CD4-positive, CD25-positive, alpha-beta regulatory T cell (primary cell): Measurements from ENCODE around the gene TBC1D17. TPM values are rescaled to one million over a fixed set of nuclear protein-coding genes. Genes with fewer than 3 reads are reported as not detected.

Experiments
- ATAC-seq, 2 donors: fragments of 150-1000 bp; cut with Tn5 transposase; one replicate each; pipeline ENCODE4 v1.10.0; 2021; ENCODE audit warnings: low read depth in 2 of 2, moderate number of reproducible peaks in 2 of 2, moderate library complexity in 1 of 2
- DNase-seq, 3 donors: peaks; one replicate each; pipeline versions ENCODE4 v3.0.0 to v3.0.0-alpha.2; 2012 to 2022; ENCODE audit warnings: mixed read lengths in 1 of 3
- H3K27ac ChIP-seq: one replicate; pipeline ENCODE4 v1.7.0; 2013; ENCODE audit warnings: mild to moderate bottlenecking, low read length; ENCODE audit not compliant: insufficient read depth, poor library complexity, severe bottlenecking
- H3K27me3 ChIP-seq: one replicate; pipeline ENCODE4 v1.7.0; 2013; ENCODE audit warnings: low read length; ENCODE audit not compliant: control insufficient read depth, insufficient read depth
- H3K36me3 ChIP-seq: one replicate; pipeline ENCODE4 v1.7.0; 2013; ENCODE audit warnings: mild to moderate bottlenecking, low read length, moderate library complexity; ENCODE audit not compliant: control insufficient read depth, insufficient read depth
- H3K4me1 ChIP-seq: 2 replicates; pipeline ENCODE4 v1.7.0; 2013; ENCODE audit warnings: mild to moderate bottlenecking, low read length; ENCODE audit not compliant: insufficient read depth, control insufficient read depth, poor library complexity, severe bottlenecking
- H3K4me3 ChIP-seq: one replicate; pipeline ENCODE4 v1.7.0; 2013; ENCODE audit warnings: low read depth, mild to moderate bottlenecking, low read length, moderate library complexity
- H3K9me3 ChIP-seq, 2 experiments: 1 replicate in 1 of 2; 2 replicates in 1 of 2; pipeline ENCODE4 v1.7.0; 2013; ENCODE audit warnings: low read length in 2 of 2, mild to moderate bottlenecking in 1 of 2, moderate library complexity in 1 of 2; ENCODE audit not compliant: control insufficient read depth in 2 of 2
- H3K27ac Mint-ChIP-seq, 3 donors: one replicate each; pipeline ENCODE4 v1.8.0; 2020 to 2022; ENCODE audit warnings: mild to moderate bottlenecking in 3 of 3, mixed read lengths in 3 of 3, moderate library complexity in 2 of 3
- H3K27me3 Mint-ChIP-seq: one replicate; pipeline ENCODE4 v1.8.0; 2022; ENCODE audit warnings: mild to moderate bottlenecking, mixed read lengths
- H3K36me3 Mint-ChIP-seq: one replicate; pipeline ENCODE4 v1.8.0; 2020; ENCODE audit warnings: mixed read lengths
- H3K4me1 Mint-ChIP-seq, 4 donors: one replicate each; pipeline ENCODE4 v1.8.0; 2020 to 2022; ENCODE audit warnings: mixed read lengths in 4 of 4, mild to moderate bottlenecking in 1 of 4
- H3K4me3 Mint-ChIP-seq, 4 donors: one replicate each; pipeline ENCODE4 v1.8.0; 2020 to 2022; ENCODE audit warnings: mild to moderate bottlenecking in 4 of 4, mixed read lengths in 4 of 4, moderate library complexity in 3 of 4
- H3K9me3 Mint-ChIP-seq, 7 donors: one replicate each; pipeline ENCODE4 v1.8.0; 2020 to 2022; ENCODE audit warnings: mixed read lengths in 7 of 7, mild to moderate bottlenecking in 3 of 7, moderate library complexity in 2 of 7
- polyA plus RNA-seq, 4 donors: library from polyadenylated mRNA; unstranded; fragments of 300-500 nt; fragmentation: Illumina TruSeq; gene quantifications; one replicate each; pipeline ENCODE4 v1.2.3, GENCODE V29; 2021
- total RNA-seq: library from RNA; stranded (reverse); gene quantifications from one replicate; pipeline ENCODE4 v1.2.3, GENCODE V29; 2022

The TBC1D17 gene
- total and polyA plus RNA-seq, 5 donors from 2014 or later, result 8.8 to 48.1 (median 9.3) TPM

GRCh38 chr19:49916839-49917733 is 39.6 kb downstream of the TBC1D17 start:
- Histone ChIP-seq H3K9me3 (no peaks in the 10 kb centered on the region), H3K4me1 (peaks cover 4% of the 10 kb centered on the region), H3K36me3 (peaks cover 39% of the 10 kb centered on the region), H3K4me3 (no peak overlapping the region), H3K27ac (no peak overlapping the region), H3K27me3 (no peaks in the 10 kb centered on the region)
- Mint-ChIP-seq H3K4me1 (peaks cover 5 to 46% (median 19%) of the 10 kb centered on the region in 4 donors), H3K36me3 (peaks cover 38% of the 10 kb centered on the region), H3K27me3 (no peaks in the 10 kb centered on the region), H3K27ac (no peak overlapping the region), H3K4me3 (no peak overlapping the region), H3K9me3 (no peaks in the 10 kb centered on the region)
- ATAC-seq (peak in 1 of 2 donors; percentile 28), DNase-seq (no peak)

GRCh38 chr19:49918089-49918488 is 40.6 kb downstream of the TBC1D17 start:
- Mint-ChIP-seq H3K4me1 (peaks cover 5 to 42% (median 15%) of the 10 kb centered on the region in 4 donors), H3K27me3 (no peaks in the 10 kb centered on the region), H3K27ac (no peak overlapping the region), H3K36me3 (peaks cover 32% of the 10 kb centered on the region), H3K4me3 (no peak overlapping the region), H3K9me3 (no peaks in the 10 kb centered on the region)
- Histone ChIP-seq H3K9me3 (no peaks in the 10 kb centered on the region), H3K36me3 (peaks cover 41% of the 10 kb centered on the region), H3K27ac (no peak overlapping the region), H3K4me1 (peaks cover 4% of the 10 kb centered on the region), H3K27me3 (no peaks in the 10 kb centered on the region), H3K4me3 (no peak overlapping the region)
- DNase-seq (no peak), ATAC-seq (no peak)

DNA sequence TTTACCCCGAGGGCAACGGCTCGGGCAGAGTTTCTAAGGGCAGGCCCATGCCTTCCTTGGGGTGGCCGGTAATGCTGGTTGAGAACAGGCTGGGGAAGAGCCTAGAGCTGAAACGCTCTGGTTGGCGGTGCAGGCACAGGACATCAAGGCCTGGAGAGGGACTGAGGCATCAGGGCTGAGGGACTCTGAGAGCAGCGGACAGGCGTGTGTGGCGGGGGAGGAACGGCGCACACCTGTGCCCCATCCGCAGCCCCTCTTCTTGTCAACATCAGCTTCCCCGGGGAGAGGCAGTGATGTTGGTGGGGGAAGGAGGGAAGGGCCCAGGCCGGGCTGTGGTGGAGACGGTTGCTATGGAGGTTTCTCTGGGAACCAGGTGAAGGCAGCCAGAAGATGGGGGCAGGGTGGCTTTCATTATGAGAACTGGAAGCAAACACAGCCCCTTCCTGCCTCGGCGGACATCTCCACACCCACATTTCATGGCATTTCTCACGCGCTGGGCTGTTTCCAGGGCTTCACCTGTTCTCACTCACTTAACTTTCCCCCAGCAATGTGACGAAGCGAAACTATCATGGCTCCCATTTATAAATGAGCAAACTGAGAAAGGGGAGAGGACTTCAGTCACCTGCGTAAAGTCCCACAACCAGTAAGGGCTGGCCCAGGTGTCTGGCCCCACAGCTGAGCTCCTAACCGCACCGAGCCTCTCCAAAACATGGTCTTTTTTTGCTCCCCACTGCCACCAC is 43.3 kb downstream of the TBC1D17 start:
- Histone ChIP-seq H3K4me3 (no peak overlapping the region), H3K9me3 (no peaks in the 10 kb centered on the region), H3K36me3 (peaks cover 51% of the 10 kb centered on the region), H3K27me3 (no peaks in the 10 kb centered on the region), H3K4me1 (peaks cover 8% of the 10 kb centered on the region), H3K27ac (no peak overlapping the region)
- DNase-seq (no peak), ATAC-seq (no peak)
- Mint-ChIP-seq H3K9me3 (peaks cover 0 to 3% (median 0%) of the 10 kb centered on the region in 7 donors), H3K4me1 (peaks cover 5 to 51% (median 13%) of the 10 kb centered on the region in 4 donors), H3K4me3 (no peak overlapping the region), H3K27ac (no peak overlapping the region), H3K36me3 (peaks cover 22% of the 10 kb centered on the region), H3K27me3 (no peaks in the 10 kb centered on the region)

DNA sequence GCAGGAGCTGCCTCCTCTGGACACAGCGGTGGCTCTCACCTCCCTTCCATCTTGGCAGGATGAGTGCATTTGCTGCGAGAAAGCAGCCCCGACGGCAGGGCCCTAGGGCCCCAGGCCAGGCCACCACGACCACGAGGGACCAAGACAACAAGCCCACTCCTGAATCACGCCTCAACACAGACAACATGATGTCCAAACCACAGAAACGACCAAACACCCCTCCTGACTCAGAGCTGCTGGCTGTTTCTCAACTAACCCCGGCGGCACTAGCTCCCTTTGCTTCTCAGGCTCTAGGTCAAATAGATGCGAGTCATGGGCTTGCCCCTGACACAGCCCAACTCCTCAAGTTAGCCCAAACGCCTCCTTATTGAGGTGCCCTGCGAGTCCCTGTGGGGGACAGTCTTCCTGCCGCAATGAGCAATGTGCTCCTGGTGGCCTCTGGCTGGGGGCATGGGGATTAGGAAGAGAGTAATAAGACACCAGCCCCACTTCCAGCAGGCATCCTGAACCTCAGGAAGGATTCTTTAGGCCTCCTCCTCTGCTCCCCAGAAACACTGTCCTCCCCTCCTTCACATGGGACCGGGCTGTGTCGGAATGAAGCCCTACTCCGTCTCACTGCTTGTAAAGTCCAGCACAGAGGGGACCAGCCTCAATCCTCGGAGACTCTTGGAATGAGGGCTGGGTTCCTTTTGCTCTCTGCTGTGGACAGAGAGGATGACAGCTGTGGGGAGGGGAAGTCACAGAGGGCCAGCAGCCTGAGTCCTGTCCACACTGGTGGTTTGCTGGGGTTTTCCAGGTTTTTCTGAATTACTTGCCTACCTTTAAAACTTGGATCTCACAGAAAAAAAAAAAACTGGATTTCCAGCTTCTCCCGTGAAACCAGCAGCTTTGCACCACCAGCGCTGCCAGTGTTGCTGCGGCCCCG is 44.6 kb downstream of the TBC1D17 start:
- Mint-ChIP-seq H3K4me1 (peaks cover 6 to 58% (median 15%) of the 10 kb centered on the region in 4 donors), H3K27ac (peak overlapping the region in 1 of 3 donors; percentile 89), H3K9me3 (peaks cover 0 to 3% (median 0%) of the 10 kb centered on the region in 7 donors), H3K36me3 (peaks cover 15% of the 10 kb centered on the region), H3K27me3 (no peaks in the 10 kb centered on the region), H3K4me3 (peak overlapping the region in 1 of 4 donors; percentile 4)
- Histone ChIP-seq H3K9me3 (no peaks in the 10 kb centered on the region), H3K27me3 (no peaks in the 10 kb centered on the region), H3K27ac (peak overlapping the region; percentile 10), H3K4me3 (no peak overlapping the region), H3K4me1 (peaks cover 13% of the 10 kb centered on the region), H3K36me3 (peaks cover 52% of the 10 kb centered on the region)
- DNase-seq (no peak), ATAC-seq (peak in 1 of 2 donors; percentile 16)

DNA sequence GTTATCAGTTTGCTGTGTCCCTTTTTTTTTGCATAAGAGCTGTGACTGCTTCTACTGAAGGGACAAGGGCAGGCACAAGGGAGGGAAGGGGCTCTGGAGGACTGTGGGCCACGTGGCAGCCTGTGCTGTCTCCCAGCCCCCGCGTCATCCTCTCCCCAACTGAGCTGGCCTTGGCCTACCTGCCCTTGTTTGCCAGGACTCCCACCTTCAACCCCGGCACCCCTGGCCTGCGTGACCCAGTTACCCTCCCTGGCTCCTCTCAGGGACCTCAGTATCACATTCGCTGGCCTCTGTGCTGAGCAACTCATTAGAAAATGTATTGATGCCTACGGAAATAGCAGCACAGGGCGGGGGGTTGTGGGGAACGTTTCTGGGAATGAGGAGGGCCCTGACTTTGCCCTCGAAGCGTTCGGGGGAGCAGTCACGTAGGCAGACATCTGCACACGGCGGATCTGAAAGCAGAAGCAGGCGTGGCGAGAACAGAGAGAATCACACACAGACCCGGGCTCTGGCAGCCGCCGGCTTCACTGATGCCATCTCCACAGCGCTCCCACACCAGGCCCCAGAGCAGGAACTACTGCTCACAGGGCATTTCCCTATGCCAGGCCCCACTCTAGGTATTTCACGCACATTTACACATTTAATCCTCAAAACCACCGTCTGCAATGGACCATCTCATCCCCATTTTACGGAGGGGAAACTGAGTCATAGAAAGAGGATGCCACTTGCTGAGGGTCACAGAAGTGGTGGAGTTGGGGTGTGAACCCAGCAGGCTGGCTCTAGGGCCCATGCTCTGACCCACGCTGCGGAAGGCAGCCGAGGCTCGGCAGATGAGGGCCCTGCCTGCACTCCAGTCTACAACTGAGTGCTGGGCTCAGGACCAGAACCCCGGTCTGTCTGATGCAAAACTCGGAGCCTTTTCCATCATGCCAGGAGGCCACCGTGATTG is 45.8 kb downstream of the TBC1D17 start:
- Histone ChIP-seq H3K4me1 (peaks cover 24% of the 10 kb centered on the region), H3K36me3 (peaks cover 51% of the 10 kb centered on the region), H3K4me3 (no peak overlapping the region), H3K27ac (no peak overlapping the region), H3K27me3 (no peaks in the 10 kb centered on the region), H3K9me3 (no peaks in the 10 kb centered on the region)
- H3K4me1 Mint-ChIP-seq, result peaks cover 9 to 67% (median 25%) of the 10 kb centered on the region in 4 donors
- H3K27ac Mint-ChIP-seq, result peak overlapping the region in 1 of 3 donors; percentile 63
- peak overlapping the region in 1 of 4 donors; percentile 38 for H3K4me3 Mint-ChIP-seq
- H3K9me3 Mint-ChIP-seq, result peaks cover 0 to 3% (median 0%) of the 10 kb centered on the region in 7 donors
- peaks cover 3% of the 10 kb centered on the region for H3K27me3 Mint-ChIP-seq
- no peak for DNase-seq
- H3K36me3 Mint-ChIP-seq, result peaks cover 18% of the 10 kb centered on the region
- ATAC-seq, result peak in 1 of 2 donors; percentile 38

DNA sequence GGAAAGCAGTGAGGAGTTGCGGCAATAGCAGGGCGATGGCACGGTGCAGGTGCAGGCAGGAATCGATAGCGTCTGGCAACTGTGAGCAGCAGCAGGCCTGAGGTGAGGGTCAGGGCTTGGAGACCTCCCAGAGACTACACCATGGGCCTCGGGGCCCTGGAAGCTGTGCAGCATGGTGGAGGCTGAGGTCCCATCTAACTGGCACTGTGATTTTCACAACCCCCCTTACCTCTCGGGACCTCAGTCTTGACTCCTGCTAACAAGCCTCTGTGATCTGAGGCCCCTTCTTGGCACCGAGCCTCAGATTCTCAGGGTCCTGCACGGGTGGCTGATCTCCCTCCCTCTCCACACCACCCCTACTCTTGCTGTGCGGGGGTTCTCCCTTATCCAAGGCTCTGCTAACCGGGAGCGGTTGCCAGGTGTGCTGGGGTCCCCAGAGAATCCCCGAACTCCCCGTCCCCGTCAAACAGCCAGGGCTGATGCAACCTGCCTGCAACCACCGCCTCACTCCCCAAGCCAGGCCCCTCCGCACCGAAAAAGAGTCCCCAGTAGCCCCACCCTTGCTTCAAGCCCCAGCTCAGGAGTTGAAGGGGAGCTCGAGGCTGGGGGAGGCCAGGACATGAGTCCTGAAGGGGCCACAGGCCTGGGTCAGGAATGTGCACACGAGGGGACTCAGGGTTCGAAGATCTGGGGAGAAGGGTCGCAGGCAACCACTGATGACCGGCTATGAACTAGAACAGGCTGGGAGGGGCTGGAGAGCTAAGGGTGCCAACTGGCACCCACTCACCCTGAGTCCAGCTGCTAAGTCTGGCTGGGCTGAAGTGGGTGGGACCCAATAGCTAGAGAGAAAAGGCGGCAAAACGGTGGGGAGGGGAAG is 46.7 kb downstream of the TBC1D17 start:
- no peak overlapping the region for H3K27ac Mint-ChIP-seq

More for the DNA sequence above, 46.7 kb downstream of the TBC1D17 start:
- Mint-ChIP-seq H3K4me3 (peak overlapping the region in 1 of 4 donors; percentile 21), H3K9me3 (peaks cover 0 to 3% (median 0%) of the 10 kb centered on the region in 7 donors), H3K4me1 (peaks cover 9 to 68% (median 32%) of the 10 kb centered on the region in 4 donors), H3K36me3 (peaks cover 18% of the 10 kb centered on the region), H3K27me3 (peaks cover 7% of the 10 kb centered on the region)
- no peak overlapping the region for H3K4me3 ChIP-seq
- DNase-seq (no peak), ATAC-seq (no peak)
- no peaks in the 10 kb centered on the region for H3K9me3 ChIP-seq
- H3K36me3 ChIP-seq, result peaks cover 48% of the 10 kb centered on the region
- H3K4me1 ChIP-seq, result peaks cover 30% of the 10 kb centered on the region
- no peak overlapping the region for H3K27ac ChIP-seq
- H3K27me3 ChIP-seq, result no peaks in the 10 kb centered on the region
